H1 (cell line): ENCODE data around the gene WDR5. TPM values are rescaled to one million over a fixed set of nuclear protein-coding genes. Genes with fewer than 3 reads are reported as not detected.
A peak's percentile ranks its signal among the peaks of the same experiment; 100 is the strongest.

Experiments
- CTCF ChIA-PET: fragments of 300-600 bp; sonication (Branson Sonifier 250); formaldehyde crosslinking; loops from one replicate; lab custom pipeline; 2021; ENCODE audit not compliant: partially characterized antibody; lab: Charles Lee
- POLR2A ChIA-PET: fragments of 300-600 bp; sonication (Branson Sonifier 250); formaldehyde crosslinking; loops from one replicate; lab custom pipeline; 2021; ENCODE audit warnings: inconsistent platforms; ENCODE audit not compliant: partially characterized antibody; lab: Charles Lee
- DNase-seq, 2 experiments: peaks; one replicate each; pipeline versions ENCODE4 v3.0.0 to v3.0.0-alpha.2; 2010 to 2022; ENCODE audit warnings: low spot score in 2 of 2, low read depth in 1 of 2, mixed read lengths in 1 of 2
- FAIRE-seq: peaks from 2 replicates; lab custom pipeline; 2011; peaks lifted over from hg19 to GRCh38; lab: Jason Lieb, UNC
- H2AFZ ChIP-seq: 2 replicates; pipeline ENCODE4 v1.8.1; 2012; ENCODE audit warnings: low read length, inconsistent platforms
- H2AK5ac ChIP-seq: 2 replicates; pipeline ENCODE4 v1.6.1; 2013; ENCODE audit warnings: low read depth, low read length
- H2BK120ac ChIP-seq: replicated peaks from 2 replicates; pipeline ENCODE3; 2013; ENCODE audit warnings: low read depth, low read length, inconsistent platforms
- H2BK12ac ChIP-seq: 2 replicates; pipeline ENCODE4 v1.6.1; 2013; ENCODE audit warnings: low read depth, low read length
- H2BK15ac ChIP-seq: 2 replicates; pipeline ENCODE4 v1.6.1; 2013; ENCODE audit warnings: low read length
- H2BK20ac ChIP-seq: 2 replicates; pipeline ENCODE4 v1.6.1; 2013; ENCODE audit warnings: low read length
- H2BK5ac ChIP-seq: 2 replicates; pipeline ENCODE4 v1.6.1; 2013; ENCODE audit warnings: low read depth, low read length
- H3K14ac ChIP-seq: 2 replicates; pipeline ENCODE4 v1.6.1; 2013; ENCODE audit warnings: inconsistent platforms; ENCODE audit not compliant: insufficient read length
- H3K18ac ChIP-seq: 2 replicates; pipeline ENCODE4 v1.6.1; 2013; ENCODE audit warnings: low read length; ENCODE audit errors: extremely low read depth
- H3K23ac ChIP-seq: 2 replicates; pipeline ENCODE4 v1.6.1; 2013; ENCODE audit warnings: inconsistent platforms; ENCODE audit not compliant: insufficient read length
- H3K23me2 ChIP-seq: 2 replicates; pipeline ENCODE4 v1.6.1; 2013; ENCODE audit warnings: low read depth, low read length
- H3K27ac ChIP-seq: 2 replicates; pipeline ENCODE4 v1.6.1; 2011; ENCODE audit warnings: low read depth, low read length, inconsistent platforms
- H3K27me3 ChIP-seq, 4 experiments: replicated peaks in 1 of 4; 1 replicate in 1 of 4; 2 replicates in 3 of 4; pipeline versions ENCODE4 v1.6.1 to v1.8.1; 2011 to 2013; ENCODE audit warnings: low read length in 3 of 4, mild to moderate bottlenecking in 3 of 4, inconsistent platforms in 2 of 4, mixed read lengths in 2 of 4, moderate library complexity in 1 of 4; ENCODE audit not compliant: control insufficient read depth in 3 of 4, insufficient read depth in 3 of 4; ENCODE audit errors: extremely low read depth in 1 of 4
- H3K36me3 ChIP-seq, 4 experiments: 2 replicates each; pipeline versions ENCODE4 v1.6.1 to v1.8.1; 2011 to 2013; ENCODE audit warnings: mild to moderate bottlenecking in 4 of 4, low read length in 3 of 4, moderate library complexity in 2 of 4, control low read depth in 1 of 4, inconsistent platforms in 1 of 4; ENCODE audit not compliant: insufficient read depth in 4 of 4, control insufficient read depth in 2 of 4
- H3K4ac ChIP-seq: replicated peaks from 2 replicates; pipeline ENCODE3; 2013; ENCODE audit warnings: low read length, low read depth, mixed read lengths, inconsistent platforms; ENCODE audit not compliant: insufficient read length
- H3K4me1 ChIP-seq, 4 experiments: replicated peaks in 1 of 4; 1 replicate in 1 of 4; 2 replicates in 3 of 4; pipeline versions ENCODE4 v1.6.1 to v1.8.1; 2011 to 2013; ENCODE audit warnings: low read length in 3 of 4, inconsistent platforms in 2 of 4, mixed read lengths in 1 of 4; ENCODE audit not compliant: insufficient read depth in 4 of 4, control insufficient read depth in 3 of 4
- H3K4me2 ChIP-seq, 2 experiments: 2 replicates each; pipeline versions ENCODE4 v1.6.1 to v1.8.1; 2011 to 2013; ENCODE audit warnings: low read depth in 2 of 2, low read length in 2 of 2, control low read depth in 1 of 2, inconsistent platforms in 1 of 2, mild to moderate bottlenecking in 1 of 2; ENCODE audit not compliant: insufficient read depth in 1 of 2
- H3K4me3 ChIP-seq, 4 experiments: fragments of 200-600, 300-600 bp in 1 of 4; sonication (generic), shearing (Covaris generic), sonication (Bioruptor Twin) in 1 of 4; 2 replicates each; pipeline versions ENCODE4 v1.5.1 to v1.8.1; 2011 to 2016; ENCODE audit warnings: low read length in 4 of 4, low read depth in 3 of 4, control low read depth in 2 of 4, inconsistent platforms in 2 of 4, mild to moderate bottlenecking in 2 of 4, mixed read lengths in 1 of 4, moderate library complexity in 1 of 4; ENCODE audit not compliant: insufficient read depth in 2 of 4; ENCODE audit errors: extremely low read depth in 1 of 4
- H3K56ac ChIP-seq: replicated peaks from 2 replicates; pipeline ENCODE3; 2013; ENCODE audit warnings: low read depth, mild to moderate bottlenecking, mixed read lengths, low read length, inconsistent platforms; ENCODE audit not compliant: insufficient read length
- H3K79me1 ChIP-seq: 2 replicates; pipeline ENCODE4 v1.6.1; 2013; ENCODE audit warnings: low read depth, low read length, control low read depth
- H3K79me2 ChIP-seq, 2 experiments: 2 replicates each; pipeline versions ENCODE4 v1.6.1 to v1.8.1; 2012 to 2013; ENCODE audit warnings: low read length in 2 of 2, mild to moderate bottlenecking in 2 of 2, inconsistent platforms in 1 of 2; ENCODE audit not compliant: insufficient read depth in 2 of 2, control insufficient read depth in 1 of 2
- H3K9ac ChIP-seq, 4 experiments: replicated peaks in 1 of 4; 1 replicate in 1 of 4; 2 replicates in 3 of 4; pipeline versions ENCODE4 v1.6.1 to v1.8.1; 2011 to 2013; ENCODE audit warnings: low read depth in 3 of 4, low read length in 3 of 4, control low read depth in 2 of 4, mild to moderate bottlenecking in 2 of 4, moderate library complexity in 2 of 4, inconsistent platforms in 1 of 4; ENCODE audit errors: extremely low read depth in 1 of 4
- H3K9me3 ChIP-seq, 2 experiments: 2 replicates each; pipeline versions ENCODE4 v1.6.1 to v1.8.1; 2012 to 2013; ENCODE audit warnings: mild to moderate bottlenecking in 2 of 2, moderate library complexity in 2 of 2, control low read depth in 1 of 2, inconsistent platforms in 1 of 2, low read depth in 1 of 2, low read length in 1 of 2, mixed read lengths in 1 of 2; ENCODE audit not compliant: insufficient read depth in 2 of 2
- H4K20me1 ChIP-seq, 2 experiments: replicated peaks in 1 of 2; 2 replicates each; pipeline versions ENCODE3 to v1.8.1; 2011 to 2013; ENCODE audit warnings: inconsistent platforms in 2 of 2, low read length in 2 of 2, mild to moderate bottlenecking in 1 of 2; ENCODE audit not compliant: insufficient read depth in 2 of 2, control insufficient read depth in 1 of 2
- H4K5ac ChIP-seq: 2 replicates; pipeline ENCODE4 v1.6.1; 2013; ENCODE audit warnings: low read length, low read depth, mixed read lengths, inconsistent platforms; ENCODE audit not compliant: insufficient read length
- H4K8ac ChIP-seq: 2 replicates; pipeline ENCODE4 v1.8.0; 2013; ENCODE audit warnings: mild to moderate bottlenecking, moderate library complexity, low read length, inconsistent platforms; ENCODE audit not compliant: insufficient read depth; ENCODE audit errors: extremely low read depth
- H4K91ac ChIP-seq: replicated peaks from 2 replicates; pipeline ENCODE3; 2013; ENCODE audit warnings: low read length, mixed read lengths, inconsistent platforms; ENCODE audit not compliant: insufficient read length
- BCL11A ChIP-seq, 2 experiments: IDR thresholded peaks; one replicate each; pipeline ENCODE4 v1.6.1; 2011; ENCODE audit warnings: low read depth in 2 of 2, low read length in 2 of 2, mild to moderate bottlenecking in 2 of 2
- CBX5 ChIP-seq: fragments of 300-800, 300-1000 bp; sonication (generic); IDR thresholded peaks from 2 replicates; pipeline ENCODE4 v1.7.1; 2016; ENCODE audit warnings: antibody characterized with exemption, low read length, low read depth
- CHD2 ChIP-seq: IDR thresholded peaks from 2 replicates; pipeline ENCODE4 v1.6.1; 2012; ENCODE audit warnings: low read length, improper control_type of control experiment
- EGR1 ChIP-seq: IDR thresholded peaks from 2 replicates; pipeline ENCODE4 v1.6.1; 2011; ENCODE audit warnings: low read depth, low read length, borderline replicate concordance
- EZH2 ChIP-seq: fragments of 200-600 bp; sonication (generic); IDR thresholded peaks from 2 replicates; pipeline ENCODE4 v1.7.1; 2012; ENCODE audit warnings: low read depth, mild to moderate bottlenecking, moderate library complexity, low read length, inconsistent platforms; ENCODE audit not compliant: severe bottlenecking
- FOSL1 ChIP-seq: IDR thresholded peaks from 2 replicates; pipeline ENCODE4 v1.6.1; 2011; ENCODE audit warnings: mild to moderate bottlenecking, low read depth, low read length, moderate library complexity; ENCODE audit not compliant: insufficient read depth
- GABPA ChIP-seq: IDR thresholded peaks from 2 replicates; pipeline ENCODE4 v1.6.1; 2011; ENCODE audit warnings: mild to moderate bottlenecking, low read length, moderate library complexity, borderline replicate concordance; ENCODE audit not compliant: insufficient read depth
- KDM1A ChIP-seq: fragments of 200-600, 300-600 bp; sonication (generic); IDR thresholded peaks from 2 replicates; pipeline ENCODE4 v1.7.1; 2016; ENCODE audit warnings: mild to moderate bottlenecking, low read length, borderline replicate concordance
- SIX5 ChIP-seq: IDR thresholded peaks from 2 replicates; pipeline ENCODE4 v1.6.1; 2011; ENCODE audit warnings: mild to moderate bottlenecking, low read depth, low read length
- SP2 ChIP-seq: IDR thresholded peaks from 2 replicates; pipeline ENCODE4 v1.6.1; 2012; ENCODE audit warnings: mild to moderate bottlenecking, low read length, inconsistent platforms
- TCF12 ChIP-seq: IDR thresholded peaks from 2 replicates; pipeline ENCODE4 v1.6.1; 2011; ENCODE audit warnings: low read depth, mild to moderate bottlenecking, low read length
- USF2 ChIP-seq: IDR thresholded peaks from 2 replicates; pipeline ENCODE4 v1.6.1; 2011; ENCODE audit warnings: low read length, improper control_type of control experiment
- WGBS, 2 experiments: shearing (Covaris generic) in 1 of 2; methylation state at CpG; one replicate each; pipeline versions ENCODE4 v1.1.6 to v1.1.7; 2013 to 2015; ENCODE audit warnings: low lambda C conversion rate in 2 of 2, mixed read lengths in 2 of 2, inconsistent platforms in 1 of 2, low coverage in 1 of 2, missing lambda C conversion rate in 1 of 2; ENCODE audit not compliant: insufficient replicate concordance in 2 of 2, insufficient coverage in 1 of 2, insufficient read length in 1 of 2; ENCODE audit errors: extremely low coverage in 1 of 2, missing lambda C conversion rate in 1 of 2; 5-methylcytosine and 5-hydroxymethylcytosine counted together
- polyA plus RNA-seq, 7 experiments: library from polyadenylated mRNA; depleted of rRNA in 3 of 7; stranded (reverse) in 5 of 7; unstranded in 2 of 7; fragments of >200 nt in 5 of 7; fragments of 200-250 nt in 2 of 7; gene quantifications; 1 replicate in 5 of 7; 2 replicates in 1 of 7; 4 replicates in 1 of 7; pipeline versions ENCODE4 v1.2.1 to v1.2.3, GENCODE V29; 2011 to 2013; ENCODE audit warnings: missing spikeins in 2 of 7, mixed read lengths in 2 of 7
- total RNA-seq: library from RNA; stranded (reverse); fragmentation: NEBNext Ultra II Directional; extraction: Animal tissue kit (Norgen Biotek cat#: 25700); gene quantifications from 2 replicates; pipeline ENCODE4 v1.2.1, GENCODE V29; 2021

The WDR5 gene
- total and polyA plus RNA-seq, 2 of the 8 experiments (the other 6 are each of a cell fraction or from before 2014, with no cell fraction given): 38.4 to 68.1 TPM

- Histone ChIP-seq H3K9ac (no peak overlapping the region), H3K79me1 (no peaks in the 10 kb centered on the region), H4K20me1 (no peaks in the 10 kb centered on the region), H2BK20ac (no peak overlapping the region), H4K8ac (no peak overlapping the region), H3K9me3 (no peaks in the 10 kb centered on the region), H2BK5ac (no peak overlapping the region), H3K14ac (no peak overlapping the region), H3K23me2 (no peaks in the 10 kb centered on the region), H2BK12ac (no peak overlapping the region), H3K56ac (no peak overlapping the region), H3K23ac (no peak overlapping the region), H3K36me3 (no peaks in the 10 kb centered on the region), H3K4ac (no peak overlapping the region), H4K5ac (no peak overlapping the region), H4K91ac (no peak overlapping the region), H2AFZ (no peak overlapping the region), H2BK120ac (no peak overlapping the region), H3K4me1 (peaks cover 0 to 4% (median 0%) of the 10 kb centered on the region in 4 experiments; a peak in 1 of 7 replicates), H3K27me3 (no peaks in the 10 kb centered on the region), H2AK5ac (0 out of 2 replicates have a peak overlapping the region, but pooled peaks have one; percentile 13), H3K27ac (no peak overlapping the region), H2BK15ac (no peak overlapping the region), H3K4me2 (no peak overlapping the region), H3K4me3 (no peak overlapping the region), H3K79me2 (no peaks in the 10 kb centered on the region), H3K18ac (no peak overlapping the region)
- FAIRE-seq: no peak
- ChIA-PET POLR2A (interaction anchor here (0.8 kb wide), 1 partner anchor 15 kb away, joined by 3 read pairs; no protein-coding TSS in a partner anchor), CTCF (interaction anchor here (0.7 to 1.9 kb wide), 3 partner anchors 8 to 34 kb away, joined by 3 to 8 read pairs (median 3); no protein-coding TSS in a partner anchor)
- WGBS, 2 experiments: 92% methylated on average over 15 of the region's 15 CpGs; no CpG with 5 or more reads in 1 of the 2 experiments
- DNase-seq: no peak
- no peak for TF ChIP-seq CBX5
- TF ChIP-seq SP2: no peak
- TF ChIP-seq GABPA: no peak
- TF ChIP-seq FOSL1: no peak
- TF ChIP-seq BCL11A (IDR thresholded peaks at IDR 0.05; ENCODE audit: low read depth in 2 of 2, low read length in 2 of 2): no peak
- TF ChIP-seq TCF12: no peak
- no peak for TF ChIP-seq EZH2
- no peak for TF ChIP-seq CHD2
- no peak for TF ChIP-seq KDM1A
- TF ChIP-seq USF2: no peak
- TF ChIP-seq EGR1: no peak
- no peak for TF ChIP-seq SIX5
These were observed 69.2 kb downstream of the WDR5 start for GRCh38 chr9:134204991-134205578.
